GM19397 (cell line): ENCODE measurements around the gene ERC1.

Source experiments
- ATAC-seq: cut with Tn5 transposase; IDR thresholded peaks from one replicate; pipeline ENCODE4 v1.9.1; 2021; ENCODE audit warnings: mild to moderate bottlenecking, moderate library complexity; ENCODE audit not compliant: unreplicated experiment

Gene ERC1

GRCh38 chr12:1425396-1425729 is 434.3 kb downstream of the ERC1 start:
- ATAC-seq, result no peak

- ATAC-seq, result no peak
Measured at GRCh38 chr12:1428671-1429070, 437.6 kb downstream of the ERC1 start.

DNA sequence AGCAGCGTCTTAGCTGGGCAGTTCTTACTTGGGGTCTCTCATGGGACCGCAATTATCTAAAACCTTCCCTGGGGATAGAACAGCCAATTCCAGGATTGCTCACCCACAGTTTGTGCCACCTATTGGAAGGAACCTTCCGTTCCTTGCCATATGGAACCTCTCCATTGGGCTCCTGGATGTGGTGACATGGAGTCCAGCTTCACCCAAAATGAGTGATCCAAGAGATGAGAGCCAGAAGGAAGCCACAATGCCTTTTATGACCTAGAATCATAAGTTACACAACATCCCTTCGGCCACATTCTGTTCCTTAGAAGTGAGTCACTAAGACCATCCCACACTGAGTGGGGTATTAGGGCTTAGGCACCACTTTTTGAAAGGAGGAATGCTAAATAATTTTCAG is 439.0 kb downstream of the ERC1 start:
- ATAC-seq, result no peak

DNA sequence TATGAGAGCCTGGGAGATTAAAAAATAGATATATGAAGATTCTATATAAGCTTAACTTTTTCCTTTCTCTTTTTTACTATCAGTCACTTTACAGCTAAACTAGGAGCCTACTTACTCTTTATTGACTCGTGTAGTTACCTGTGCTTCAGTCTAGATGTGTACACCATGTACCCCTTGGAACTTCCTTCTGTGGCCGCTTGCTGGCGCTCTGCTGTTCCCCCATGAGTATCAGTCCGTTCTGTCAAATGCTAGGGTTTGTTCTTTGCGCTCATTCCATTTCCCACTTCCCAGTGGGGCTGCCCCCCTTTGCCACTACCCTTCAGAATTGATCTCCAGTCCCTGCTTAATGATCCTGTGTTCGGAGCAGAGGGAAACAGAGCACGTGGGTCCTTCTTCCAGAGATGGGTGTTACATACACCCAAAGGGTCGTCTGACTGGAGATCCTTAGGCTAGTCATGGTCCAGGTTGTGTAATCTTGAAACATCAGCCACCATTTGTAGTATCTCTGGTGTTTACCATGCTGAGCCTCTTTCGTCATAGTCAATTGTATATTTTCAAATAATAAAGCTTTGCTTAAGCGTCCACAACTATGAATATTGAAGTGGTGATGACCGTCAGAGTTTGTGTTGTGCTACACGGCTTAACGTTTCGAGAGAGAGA is 443.4 kb downstream of the ERC1 start:
- no peak for ATAC-seq

- ATAC-seq, result no peak
Measured at GRCh38 chr12:1435044-1435443, 444.0 kb downstream of the ERC1 start.

DNA sequence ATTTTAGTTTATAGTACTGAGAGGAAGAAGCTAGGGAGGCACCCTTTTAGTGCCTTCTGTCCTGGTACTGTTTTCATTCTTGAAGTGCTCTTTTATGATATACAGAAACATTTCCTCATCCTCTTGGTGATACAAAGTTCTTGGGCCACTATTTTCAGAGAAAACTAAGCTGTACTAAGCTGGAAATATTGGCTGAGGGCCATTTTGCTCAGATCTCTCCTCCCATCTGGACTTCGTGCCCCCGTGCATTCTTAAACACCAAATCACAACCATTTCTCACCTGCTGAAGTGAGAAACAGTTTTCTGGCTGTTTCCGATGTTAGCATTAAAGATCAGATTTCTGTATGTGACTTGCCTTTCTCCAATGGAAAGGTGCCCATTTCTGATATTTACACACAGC is 444.4 kb downstream of the ERC1 start:
- no peak for ATAC-seq

- ATAC-seq, result no peak
Measured at GRCh38 chr12:1436015-1436414, 445.0 kb downstream of the ERC1 start.

- ATAC-seq, result no peak
Measured at GRCh38 chr12:1436981-1437380, 446.0 kb downstream of the ERC1 start.

- no peak for ATAC-seq
Measured at GRCh38 chr12:1439201-1439600, 448.2 kb downstream of the ERC1 start.

GRCh38 chr12:1439687-1440086 is 448.7 kb downstream of the ERC1 start:
- no peak for ATAC-seq

DNA sequence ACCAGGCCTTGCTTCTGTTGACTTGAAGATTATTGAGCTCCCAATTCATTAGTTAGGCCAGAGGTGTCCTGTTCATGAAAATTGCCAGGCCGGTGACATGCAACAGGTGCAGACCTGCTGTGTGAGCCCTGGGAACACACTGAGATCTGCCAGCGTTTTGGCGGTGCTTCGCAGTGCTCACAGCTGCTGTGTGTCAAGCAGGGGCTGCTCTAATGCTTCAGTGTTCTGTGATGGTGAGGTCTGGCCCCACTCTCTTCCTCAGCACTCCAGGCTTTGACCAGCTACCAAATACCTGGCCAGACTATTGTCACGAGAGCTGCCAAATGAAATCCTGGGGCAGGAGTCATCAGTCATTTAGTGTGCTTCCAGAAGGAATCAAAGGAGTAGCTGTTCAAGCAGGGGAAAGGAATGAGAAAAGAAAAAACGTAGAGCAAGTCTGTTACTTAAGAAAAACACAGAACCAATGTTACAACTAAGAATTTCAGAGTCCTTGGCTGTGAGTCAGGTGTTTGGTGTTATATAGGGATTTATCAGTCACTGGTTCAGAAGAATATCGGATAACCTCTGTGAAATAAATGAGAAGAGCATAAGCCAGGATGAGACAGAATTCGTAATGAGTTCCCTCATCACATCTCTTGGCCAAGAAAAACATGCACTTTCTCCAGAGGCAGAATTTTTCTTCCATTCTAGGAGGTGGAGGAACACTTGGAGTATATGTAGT is 452.6 kb downstream of the ERC1 start:
- no peak for ATAC-seq

GRCh38 chr12:1444142-1444516 is 453.1 kb downstream of the ERC1 start:
- no peak for ATAC-seq

GRCh38 chr12:1445807-1446206 is 454.8 kb downstream of the ERC1 start:
- ATAC-seq, result no peak

- ATAC-seq, result no peak
Measured at GRCh38 chr12:1448336-1448735, 457.3 kb downstream of the ERC1 start.

DNA sequence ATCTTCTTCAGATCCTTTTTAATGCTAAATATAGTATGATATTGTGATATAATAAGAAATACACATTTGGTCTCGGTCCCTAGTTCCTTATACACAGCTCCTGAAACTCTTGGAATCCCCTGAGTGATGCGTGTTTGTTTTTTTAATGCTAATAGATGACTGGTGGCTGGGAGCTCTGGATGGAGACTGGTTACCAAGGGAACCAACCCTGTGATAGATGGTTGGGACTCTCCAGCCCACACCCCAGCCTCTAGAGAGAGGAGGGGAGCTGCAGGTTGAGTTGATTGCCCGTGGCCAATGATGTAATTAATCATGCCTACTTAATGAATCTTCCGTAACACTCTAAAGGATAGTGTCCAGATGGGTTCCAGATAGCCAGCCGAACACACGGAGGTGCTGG is 462.8 kb downstream of the ERC1 start:
- no peak for ATAC-seq

DNA sequence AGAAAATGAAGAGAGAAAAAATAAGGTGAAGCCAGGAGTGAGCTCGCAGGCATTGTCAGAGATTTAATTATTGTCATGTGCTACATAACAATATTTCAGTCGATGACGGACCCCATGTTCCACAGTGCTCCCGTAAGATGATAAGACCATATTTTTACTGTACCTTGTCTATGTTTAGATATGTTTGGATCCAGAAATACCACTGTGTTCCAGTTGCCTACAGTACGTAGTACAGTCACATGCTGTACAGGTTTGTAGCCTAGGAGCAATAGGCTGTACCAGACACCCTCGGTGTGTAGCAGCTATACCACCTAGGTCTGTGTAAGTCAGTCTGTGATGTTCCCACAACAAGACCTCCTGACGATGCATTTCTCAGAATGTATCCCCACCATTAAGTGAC is 465.9 kb downstream of the ERC1 start:
- ATAC-seq, result no peak

DNA sequence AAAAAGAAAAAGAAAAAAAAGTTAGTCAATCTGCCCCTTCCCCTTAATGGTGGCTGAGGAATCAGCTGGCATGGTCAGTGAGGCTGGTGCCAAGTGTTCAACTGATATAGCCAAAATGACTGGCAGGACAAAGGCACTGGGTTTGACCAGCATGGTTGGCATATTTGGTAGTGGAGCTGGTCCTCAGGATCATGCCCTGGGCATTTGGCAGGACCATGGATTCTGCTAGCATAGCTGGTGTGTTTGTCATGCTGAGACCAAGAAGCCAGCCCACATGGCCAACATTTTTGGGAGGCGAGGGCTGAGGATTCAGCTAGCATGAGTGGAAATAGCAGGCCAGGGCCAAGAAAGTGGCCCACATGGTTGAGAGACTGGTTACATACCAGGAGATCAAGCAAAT is 466.9 kb downstream of the ERC1 start:
- ATAC-seq, result no peak

- no peak for ATAC-seq
Measured at GRCh38 chr12:1459339-1459738, 468.3 kb downstream of the ERC1 start.

DNA sequence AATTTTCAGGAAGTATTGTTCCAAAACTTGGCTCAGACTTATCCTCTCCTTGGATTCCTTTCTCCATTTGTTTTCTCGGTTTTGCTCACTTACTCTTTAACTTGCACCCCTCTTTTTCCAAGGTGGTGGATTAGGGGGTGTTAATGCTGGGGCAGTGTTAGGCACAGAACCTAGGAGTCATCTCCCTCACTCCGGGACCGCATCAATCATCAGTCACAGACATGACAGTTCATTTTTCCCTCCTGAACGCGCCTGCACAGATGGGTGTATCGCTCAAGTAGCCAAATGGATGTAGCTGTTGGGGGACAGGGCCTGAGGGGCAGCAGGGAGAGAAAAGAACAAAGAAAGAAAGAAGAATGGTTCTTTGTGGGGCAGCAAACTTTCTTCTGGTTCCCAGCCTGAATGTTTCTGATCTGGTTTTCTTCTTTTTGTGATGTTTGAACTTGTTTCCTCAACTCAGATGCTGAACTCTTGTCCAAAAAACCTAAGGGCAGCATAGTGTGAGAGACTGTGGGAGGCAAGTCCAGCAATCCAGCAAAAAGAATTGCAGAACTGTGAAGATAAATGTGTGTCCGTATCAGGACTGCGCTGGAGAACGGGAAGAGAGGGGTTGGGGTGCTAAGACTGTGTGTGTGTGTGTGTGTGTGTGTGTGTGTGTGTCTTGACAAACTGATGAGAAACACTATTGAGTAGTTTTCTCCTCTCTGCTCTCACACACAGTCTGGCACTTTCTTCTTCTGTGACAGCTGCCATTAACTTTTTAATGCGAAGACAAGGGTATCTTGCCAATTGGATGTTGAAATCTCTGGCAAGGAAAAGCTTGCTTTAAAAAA is 472.3 kb downstream of the ERC1 start:
- ATAC-seq, result no peak

DNA sequence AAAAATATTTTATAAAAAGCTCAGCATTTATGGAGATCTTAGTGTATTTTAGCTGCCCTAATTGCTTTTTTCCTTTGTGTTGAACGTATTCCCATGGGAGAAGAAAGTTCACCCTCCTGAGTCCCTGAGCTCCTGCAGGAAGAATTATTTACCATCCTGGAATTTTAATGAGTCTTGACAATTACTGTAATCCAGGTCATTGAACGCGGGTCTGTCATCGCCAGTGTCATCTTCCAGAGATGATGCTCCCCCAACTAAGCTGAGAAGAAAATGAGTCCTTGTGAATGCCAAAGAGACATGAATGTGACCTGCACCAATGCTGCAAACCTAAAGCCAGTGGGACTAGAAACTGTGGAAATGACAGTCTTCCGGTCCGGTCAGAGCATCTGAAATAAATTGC is 473.9 kb downstream of the ERC1 start:
- no peak for ATAC-seq

GRCh38 chr12:1465990-1466389 is 475.0 kb downstream of the ERC1 start:
- no peak for ATAC-seq

DNA sequence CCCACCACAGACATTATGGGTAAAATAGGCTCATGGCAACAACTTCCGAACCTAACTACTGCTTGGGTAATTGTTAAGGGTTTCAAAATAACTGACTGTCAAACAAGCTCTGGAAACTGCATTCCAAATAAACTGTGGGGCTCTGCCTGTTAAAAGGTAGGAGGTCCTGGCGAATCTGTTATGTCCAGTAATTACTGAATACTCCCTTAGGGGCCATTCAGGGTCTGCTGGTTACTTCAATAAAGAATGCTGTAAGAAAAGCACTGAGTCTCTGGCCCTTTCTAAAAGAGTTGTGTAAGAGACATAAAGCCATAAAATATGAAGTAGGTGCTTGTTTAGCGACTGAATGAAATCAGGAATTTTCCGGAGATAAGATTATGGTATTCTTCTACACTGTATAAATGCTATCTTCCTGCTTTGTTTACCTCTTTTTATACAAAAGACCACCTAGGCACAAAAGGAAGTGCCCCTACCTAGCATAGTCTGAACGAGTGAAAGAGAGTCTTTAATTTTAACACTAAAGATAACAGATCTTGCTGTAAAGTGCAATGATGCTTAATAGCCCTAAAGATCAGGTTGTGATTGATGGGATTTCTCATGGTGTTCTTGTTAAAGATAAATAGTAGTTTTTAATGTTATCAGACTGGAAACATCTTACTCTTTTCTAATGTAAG is 475.6 kb downstream of the ERC1 start:
- ATAC-seq, result no peak
